Astrocyte of the cerebellum (primary cell): ENCODE results near the gene COL16A1.

ENCODE experiments used
- DNase-seq: peaks from one replicate; pipeline ENCODE4 v3.0.0-alpha.2; 2011; ENCODE audit warnings: low read depth
- H3K4me3 ChIP-seq: 2 replicates; pipeline ENCODE4 v1.5.1; 2011; ENCODE audit warnings: mild to moderate bottlenecking, low read depth, low read length, moderate library complexity
- CTCF ChIP-seq: IDR thresholded peaks from 2 replicates; pipeline ENCODE4 v1.5.1; 2012; ENCODE audit warnings: low read length, low read depth, moderate library complexity, mild to moderate bottlenecking; ENCODE audit errors: missing control alignments
- in situ Hi-C: cut with HindIII; loops from 2 replicates; pipeline ENCODE4 v1.10.0; 2017; ENCODE audit warnings: low sequenced_read_pairs

Gene COL16A1

GRCh38 chr1:31648641-31649357 lies 55.0 kb downstream of the COL16A1 start:
- TF ChIP-seq CTCF, result no peak
- DNase-seq, result no peak
- no peak overlapping the region for H3K4me3 ChIP-seq
- in situ Hi-C loops, result no loop called here

GRCh38 chr1:31648190-31648589 lies 55.6 kb downstream of the COL16A1 start:
- H3K4me3 ChIP-seq, result no peak overlapping the region
- DNase-seq, result no peak
- no peak for TF ChIP-seq CTCF
- in situ Hi-C loops, result no loop called here

GRCh38 chr1:31647106-31647505 lies 56.7 kb downstream of the COL16A1 start:
- no peak for DNase-seq
- in situ Hi-C loops, result no loop called here
- no peak for TF ChIP-seq CTCF
- no peak overlapping the region for H3K4me3 ChIP-seq

GRCh38 chr1:31646259-31646960 lies 57.4 kb downstream of the COL16A1 start:
- DNase-seq, result no peak
- no peak for TF ChIP-seq CTCF
- in situ Hi-C loops, result no loop called here
- H3K4me3 ChIP-seq, result no peak overlapping the region

- in situ Hi-C loops, result no loop called here
- no peak for DNase-seq
- H3K4me3 ChIP-seq, result peak overlapping the region; percentile 82
- TF ChIP-seq CTCF, result no peak
Observed at GRCh38 chr1:31645274-31645568, 58.6 kb downstream of the COL16A1 start.

- no peak for TF ChIP-seq CTCF
- H3K4me3 ChIP-seq, result peak within 1 kb of the TSS; percentile 82
- DNase-seq, result peak; percentile 95
- in situ Hi-C loops, result no loop called here
Observed at GRCh38 chr1:31644560-31645273, 59.1 kb downstream of the COL16A1 start, which contains the start of gene PEF1. Gene PEF1 (minus strand): TSS chr1:31644876. CDS start chr1:31644864, 12 bp downstream.
